HG02852 (cell line): ENCODE results near the gene TRMU.
"Not testable (repeated sequence)": the region's sequence is repeated elsewhere in the genome, so short reads cannot be mapped to it uniquely, and the experiment has no call there.

Experiments used
- ATAC-seq: cut with Tn5 transposase; IDR thresholded peaks from one replicate; pipeline ENCODE4 v1.9.1; 2021; ENCODE audit warnings: mild to moderate bottlenecking, moderate library complexity; ENCODE audit not compliant: unreplicated experiment

TRMU gene

DNA sequence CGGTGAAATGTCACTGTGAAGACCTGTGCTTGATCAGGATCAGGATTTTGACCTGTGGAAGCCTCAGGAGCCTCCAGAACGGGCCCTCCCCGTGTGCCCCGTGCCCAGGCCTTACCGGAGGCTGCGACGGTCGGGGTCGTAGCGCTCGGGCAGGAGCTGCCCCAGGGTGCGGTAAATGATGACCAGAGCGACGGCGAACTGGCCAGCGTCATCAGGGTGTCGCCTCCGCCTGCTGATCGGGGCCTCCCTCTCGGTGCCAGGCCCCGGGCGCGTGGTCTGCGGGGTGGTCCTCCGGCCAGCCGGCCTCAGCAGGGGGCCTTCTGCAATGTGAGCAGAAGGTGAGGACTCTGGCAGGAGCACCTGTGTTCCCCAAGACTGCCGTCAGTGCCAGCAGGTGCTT lies 46.2 kb downstream of the TRMU start:
- no peak for ATAC-seq

DNA sequence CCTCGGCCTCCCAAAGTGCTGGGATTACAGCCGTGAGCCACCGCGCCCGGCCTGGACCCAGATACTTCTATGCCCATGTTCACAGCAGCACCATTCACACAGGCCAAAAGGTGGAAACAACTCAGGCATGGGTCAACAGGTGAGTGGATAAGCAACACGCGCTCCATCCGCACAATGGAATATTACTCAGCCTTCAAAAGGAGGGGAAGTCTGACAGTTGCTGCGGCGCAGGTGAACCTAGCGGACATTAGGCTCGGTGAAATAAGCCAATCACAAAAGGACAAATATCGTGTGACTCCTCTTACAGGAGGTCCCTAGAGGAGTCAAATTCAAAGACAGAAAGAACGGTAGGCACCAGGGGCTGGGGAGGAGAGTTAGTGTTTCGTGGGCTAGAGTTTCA lies 47.0 kb downstream of the TRMU start:
- ATAC-seq, result no peak

DNA sequence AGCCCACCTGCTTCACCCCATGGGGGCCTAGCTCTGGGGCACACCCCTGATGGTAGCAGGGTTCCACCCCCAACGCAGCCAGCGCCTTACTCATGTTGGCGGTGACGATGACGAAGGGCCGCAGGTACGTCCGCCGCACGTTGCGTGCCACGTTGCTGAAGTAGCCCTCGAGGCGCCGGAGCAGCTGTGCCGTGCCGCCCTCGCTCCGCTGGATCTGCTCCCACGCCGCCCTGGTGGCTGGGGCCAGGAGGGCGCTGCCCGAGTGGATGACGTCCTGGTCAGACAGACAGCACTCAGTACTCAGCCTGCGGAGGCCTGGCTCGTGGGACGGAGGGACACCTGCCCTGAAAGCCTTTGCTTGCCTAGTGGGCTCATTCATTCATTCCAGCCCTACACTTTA lies 50.8 kb downstream of the TRMU start:
- ATAC-seq, result no peak

DNA sequence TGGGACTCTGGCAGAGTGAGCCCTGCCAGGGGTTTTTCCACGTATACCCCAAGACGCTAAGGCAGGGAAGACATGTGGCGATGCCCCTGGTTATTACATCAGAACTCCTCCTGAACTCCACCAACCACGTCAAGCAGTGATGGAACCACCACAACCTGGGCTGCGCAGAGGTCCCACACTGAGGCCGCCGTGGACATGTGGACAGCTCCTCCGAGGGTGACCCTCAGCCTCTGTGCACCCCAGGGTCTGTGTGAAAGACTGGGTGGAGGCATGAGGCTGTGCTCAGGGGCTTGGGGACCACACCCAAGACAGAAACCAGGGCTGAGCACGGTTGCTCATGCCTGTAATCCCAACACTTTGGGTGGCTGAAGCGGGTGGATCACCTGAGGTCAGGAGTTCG lies 52.2 kb downstream of the TRMU start:
- no peak for ATAC-seq

DNA sequence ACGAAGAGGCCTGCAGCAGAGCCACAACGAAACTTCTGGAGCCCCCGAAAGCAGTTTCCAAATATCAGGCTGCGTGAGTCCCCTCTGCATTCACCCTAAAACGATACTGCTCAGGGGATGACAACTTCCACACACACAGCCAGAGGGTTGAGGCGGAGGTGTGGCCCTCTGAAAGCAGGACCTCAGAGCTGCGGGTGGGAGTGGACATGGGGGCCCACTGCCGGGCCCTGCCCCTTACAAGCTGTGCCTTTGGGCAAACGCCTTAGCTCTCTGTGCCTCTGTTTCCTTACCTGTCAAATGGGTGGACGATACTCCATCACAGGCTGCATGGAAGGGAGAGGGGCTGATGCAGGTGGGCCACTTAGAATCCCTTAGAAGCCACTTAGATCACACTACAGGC lies 53.1 kb downstream of the TRMU start:
- ATAC-seq, result no peak

DNA sequence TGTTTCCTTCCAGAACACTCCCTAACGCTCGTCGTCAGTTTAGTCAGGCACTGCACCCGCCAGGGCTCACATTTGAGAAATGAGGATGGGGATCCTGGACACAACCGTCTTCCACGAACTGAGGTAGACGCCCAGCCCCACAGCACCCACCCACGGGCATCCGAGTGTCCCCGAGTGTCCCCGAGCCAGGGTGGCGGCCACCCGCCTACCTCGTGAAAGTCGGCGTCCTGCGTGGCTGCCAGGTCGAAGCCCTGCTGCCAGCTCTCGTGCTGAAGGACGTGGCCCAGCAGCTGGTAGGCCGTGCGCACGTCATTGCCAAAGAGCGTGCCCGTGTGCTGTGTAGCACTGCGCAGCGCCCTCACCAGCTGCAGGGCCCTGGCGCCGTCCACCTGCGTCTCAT lies 53.6 kb downstream of the TRMU start:
- no peak for ATAC-seq

DNA sequence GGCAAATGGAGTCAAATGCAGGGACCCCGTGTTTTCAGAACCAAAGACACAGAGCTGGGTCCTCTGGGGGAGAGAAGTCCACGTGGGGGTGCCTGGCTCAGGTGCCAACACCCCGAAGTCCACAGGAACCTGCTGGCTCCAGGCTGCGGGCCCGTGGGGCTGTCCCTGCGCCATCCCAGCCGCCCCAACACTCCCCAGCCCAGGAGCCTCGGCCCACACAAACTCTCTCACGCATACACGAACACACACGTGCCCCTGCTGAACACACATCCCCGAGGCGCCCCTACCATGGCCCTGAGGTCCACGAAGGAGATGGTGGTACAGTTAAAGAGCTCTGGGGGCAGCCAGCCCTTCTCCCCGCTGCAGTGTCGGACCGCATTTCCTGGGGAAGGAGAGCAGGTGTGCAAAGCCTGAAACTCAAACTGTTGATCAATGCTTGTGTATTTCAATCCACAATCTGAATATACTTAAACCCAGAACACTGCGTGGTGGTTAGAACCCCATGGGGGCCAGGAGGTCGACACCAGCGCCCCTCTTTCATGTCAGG lies 54.7 kb downstream of the TRMU start:
- no peak for ATAC-seq

DNA sequence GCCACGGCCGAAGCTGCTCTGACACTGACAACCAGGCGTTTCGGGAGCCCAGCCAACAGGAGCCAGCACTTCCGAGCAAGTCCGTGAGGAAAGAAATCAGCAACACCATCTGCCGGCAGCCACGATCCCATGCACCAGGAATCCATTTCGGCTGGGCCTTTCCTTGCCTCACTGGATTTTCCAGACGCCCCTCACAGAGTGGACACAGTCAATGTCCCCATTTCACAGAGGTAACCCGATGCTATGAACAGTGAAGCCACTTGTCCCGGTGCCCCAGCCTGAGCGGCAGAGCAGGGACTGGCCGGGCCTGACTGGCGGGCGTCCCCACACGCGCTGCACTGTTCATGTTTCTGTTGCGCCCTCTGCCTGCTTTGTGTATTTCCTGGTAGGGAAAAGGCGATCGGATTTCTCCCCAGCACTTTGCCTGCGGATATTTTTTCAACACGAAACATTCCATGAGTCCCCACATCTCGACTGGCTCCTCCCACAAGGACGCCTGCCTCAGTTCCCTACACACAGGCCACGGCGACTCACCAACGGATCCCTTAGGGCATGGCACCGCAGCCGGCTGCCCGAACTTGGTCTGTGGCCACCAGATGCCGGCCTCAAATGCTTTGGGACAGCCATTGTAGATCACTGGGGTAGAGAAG lies 55.3 kb downstream of the TRMU start:
- no peak for ATAC-seq

DNA sequence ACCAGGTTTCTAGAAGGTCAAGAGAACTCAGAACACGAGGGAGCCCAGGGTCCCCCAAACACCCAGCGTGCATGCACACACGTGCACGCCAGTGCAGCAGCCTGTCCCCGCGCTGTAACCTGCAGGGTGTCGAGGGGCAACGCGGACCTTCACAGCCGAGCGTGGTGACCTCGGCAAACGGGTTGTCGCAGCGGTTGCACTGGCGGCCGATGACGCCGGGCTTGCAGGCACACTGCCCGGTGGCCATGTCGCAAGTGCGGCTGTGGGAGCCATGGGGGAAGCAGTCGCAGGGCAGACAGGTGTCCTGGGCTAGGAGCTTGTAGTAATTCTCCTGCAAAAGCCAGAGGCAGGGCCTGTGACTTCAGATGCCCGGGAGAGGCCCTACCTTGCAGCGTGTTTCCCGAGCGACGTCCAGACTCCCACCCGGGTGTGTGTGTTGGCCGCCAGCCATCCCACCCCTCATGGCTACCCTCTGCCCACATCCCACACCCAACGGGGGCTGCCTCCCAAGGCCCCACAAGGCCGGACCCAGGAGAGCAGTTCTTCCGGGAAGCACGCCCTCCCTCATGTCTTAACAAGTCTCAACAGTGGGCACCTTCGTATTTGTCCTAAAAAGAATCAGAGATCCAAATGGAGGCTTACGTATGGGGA lies 56.1 kb downstream of the TRMU start:
- no peak for ATAC-seq

DNA sequence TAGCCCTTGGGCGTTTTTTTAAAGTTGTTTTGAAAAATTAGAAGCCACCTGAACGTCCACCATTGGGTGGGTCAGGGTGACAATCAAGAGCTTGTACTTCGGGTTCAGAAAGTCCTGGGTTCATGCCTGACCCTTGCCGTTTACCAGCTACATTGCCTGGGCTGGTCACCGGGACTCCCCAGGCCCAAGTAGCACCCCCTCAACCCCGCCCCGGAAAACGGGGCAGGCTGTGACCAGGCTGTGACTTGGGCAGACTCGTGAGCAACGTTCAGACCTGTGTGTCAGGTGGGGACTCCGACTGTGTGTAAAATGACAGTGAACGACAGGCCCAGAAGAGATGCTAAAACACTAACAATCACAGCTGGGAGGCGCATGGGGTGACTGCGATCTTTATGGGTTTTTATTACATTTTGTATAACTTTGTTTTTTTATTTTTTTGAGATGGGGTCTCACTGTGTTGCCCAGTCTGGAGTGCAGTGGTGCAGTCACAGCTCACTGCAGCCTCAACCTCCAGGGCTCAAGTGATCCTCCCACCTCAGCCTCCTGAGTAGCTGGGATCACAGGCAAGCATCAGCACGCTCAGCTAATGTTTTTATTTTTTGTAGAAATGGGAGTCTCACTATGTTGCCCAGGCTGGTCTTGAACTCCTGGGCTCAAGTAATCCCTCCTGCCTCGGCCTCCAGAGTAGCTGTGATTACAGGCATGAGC lies 56.8 kb downstream of the TRMU start:
- ATAC-seq, result no peak

DNA sequence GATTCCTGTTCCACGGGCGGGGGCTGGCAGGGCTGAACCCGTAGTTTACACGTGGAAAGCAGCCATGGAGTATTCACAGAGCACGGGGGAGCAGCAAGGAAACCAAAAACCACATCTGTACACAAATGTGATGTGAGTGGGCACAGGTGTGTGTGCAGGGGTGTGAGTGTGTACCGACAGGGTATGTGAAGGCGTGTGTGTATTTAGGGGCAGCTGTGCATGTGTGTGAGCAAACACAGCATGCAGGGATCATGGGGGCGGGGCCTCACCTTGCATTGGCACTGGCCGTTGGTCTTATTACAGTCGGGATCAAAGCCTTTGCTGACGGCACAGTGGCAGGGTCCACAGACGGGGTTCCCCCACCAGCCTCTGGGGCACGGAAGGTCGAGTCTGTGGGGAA lies 58.4 kb downstream of the TRMU start:
- ATAC-seq, result no peak

DNA sequence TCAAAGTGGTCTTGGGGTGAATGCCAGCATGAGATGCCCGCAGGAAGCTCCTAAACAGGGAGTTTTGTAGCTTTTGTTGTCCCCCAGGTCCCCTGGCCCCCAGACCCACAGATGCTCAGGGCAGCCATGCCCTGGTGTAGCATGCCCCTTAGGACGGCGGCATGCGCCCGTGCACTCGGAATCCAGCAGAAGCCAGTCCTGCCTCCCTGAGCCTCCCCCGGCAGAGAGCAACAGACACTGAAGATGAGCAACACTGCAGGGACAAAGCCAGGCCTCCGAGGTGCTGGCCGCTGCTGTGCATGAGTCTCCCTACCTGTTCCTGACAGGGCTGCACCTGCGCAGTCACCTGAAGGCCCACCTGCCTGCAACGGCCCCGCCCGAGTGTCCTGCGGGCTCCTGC lies 59.1 kb downstream of the TRMU start:
- no peak for ATAC-seq

DNA sequence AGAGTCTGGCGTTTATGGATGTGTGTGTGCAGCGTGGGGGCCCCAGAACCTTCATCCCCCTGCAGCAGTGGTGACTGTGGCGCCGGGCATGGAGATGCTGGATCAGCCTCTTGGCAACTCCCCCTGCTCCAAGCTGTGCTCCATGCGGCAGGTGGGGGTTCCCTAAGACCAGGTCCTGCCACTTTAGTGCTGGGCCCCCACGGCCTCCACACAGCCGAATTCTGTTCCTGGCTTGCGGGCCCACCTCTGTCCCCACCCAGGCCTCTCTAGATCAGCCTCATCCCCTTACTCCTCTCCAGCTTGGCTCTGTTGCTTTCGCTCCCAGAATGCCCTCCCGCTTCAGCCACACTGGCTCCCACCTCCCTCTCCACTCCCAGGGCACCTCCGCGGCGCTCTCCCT lies 59.6 kb downstream of the TRMU start:
- ATAC-seq, result no peak

DNA sequence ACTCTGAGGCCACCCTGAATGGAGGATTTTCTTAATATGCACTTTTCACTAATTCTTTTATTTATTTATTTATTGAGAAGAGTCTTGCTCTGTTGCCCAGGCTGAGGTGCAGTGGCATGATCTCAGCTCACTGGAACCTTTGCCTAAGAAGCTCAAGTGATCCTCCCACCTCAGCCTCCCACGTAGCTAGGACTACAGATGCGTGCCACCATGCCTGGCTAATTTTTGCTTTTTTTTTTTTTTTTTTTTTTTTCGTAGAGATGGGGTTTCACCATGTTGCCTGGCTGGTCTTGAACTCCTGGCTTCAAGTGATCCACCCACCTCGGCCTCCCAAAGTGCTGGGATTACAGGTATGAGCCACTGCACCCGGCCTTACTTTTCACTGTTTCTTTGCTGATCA lies 61.5 kb downstream of the TRMU start:
- not testable (repeated sequence) for ATAC-seq

DNA sequence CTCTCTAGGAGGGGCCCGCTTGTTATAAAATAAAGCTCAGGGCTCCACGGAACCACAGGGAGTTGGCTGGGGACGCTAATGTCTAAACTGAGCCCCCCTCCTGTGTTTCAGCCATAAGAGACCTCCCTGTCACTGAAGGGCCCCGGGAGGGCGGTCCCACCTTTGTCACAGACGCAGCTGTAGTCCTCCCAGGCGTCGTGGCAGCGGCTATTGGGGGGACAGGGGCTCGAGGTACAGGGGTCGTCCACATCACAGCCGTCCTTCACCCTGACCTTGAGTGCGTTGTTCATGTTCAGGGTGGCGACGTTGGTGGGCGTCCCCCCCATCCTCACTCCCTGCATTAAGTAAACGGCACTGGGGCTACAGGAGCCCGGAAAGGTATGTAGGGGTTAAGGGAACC lies 62.0 kb downstream of the TRMU start:
- no peak for ATAC-seq

DNA sequence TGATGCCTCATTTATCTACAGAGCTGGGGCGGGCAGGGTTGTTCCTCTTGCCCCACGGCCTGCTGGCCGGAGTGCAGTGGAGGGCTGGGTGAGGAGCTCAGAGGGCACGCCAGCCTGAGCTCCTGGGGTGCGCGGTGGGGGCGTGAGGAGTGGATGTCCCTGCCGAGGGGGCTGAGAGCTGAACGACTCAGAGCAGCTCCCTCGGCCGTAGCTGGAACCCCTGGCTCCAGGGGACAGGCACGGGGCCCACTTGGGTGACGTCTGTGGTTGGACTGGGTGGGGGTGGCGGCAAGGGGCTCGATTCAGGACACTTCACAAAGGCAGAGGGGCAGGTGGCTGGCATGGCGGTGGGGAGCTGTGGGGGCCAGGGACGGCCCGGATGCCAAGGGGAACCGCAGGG lies 62.4 kb downstream of the TRMU start:
- no peak for ATAC-seq

DNA sequence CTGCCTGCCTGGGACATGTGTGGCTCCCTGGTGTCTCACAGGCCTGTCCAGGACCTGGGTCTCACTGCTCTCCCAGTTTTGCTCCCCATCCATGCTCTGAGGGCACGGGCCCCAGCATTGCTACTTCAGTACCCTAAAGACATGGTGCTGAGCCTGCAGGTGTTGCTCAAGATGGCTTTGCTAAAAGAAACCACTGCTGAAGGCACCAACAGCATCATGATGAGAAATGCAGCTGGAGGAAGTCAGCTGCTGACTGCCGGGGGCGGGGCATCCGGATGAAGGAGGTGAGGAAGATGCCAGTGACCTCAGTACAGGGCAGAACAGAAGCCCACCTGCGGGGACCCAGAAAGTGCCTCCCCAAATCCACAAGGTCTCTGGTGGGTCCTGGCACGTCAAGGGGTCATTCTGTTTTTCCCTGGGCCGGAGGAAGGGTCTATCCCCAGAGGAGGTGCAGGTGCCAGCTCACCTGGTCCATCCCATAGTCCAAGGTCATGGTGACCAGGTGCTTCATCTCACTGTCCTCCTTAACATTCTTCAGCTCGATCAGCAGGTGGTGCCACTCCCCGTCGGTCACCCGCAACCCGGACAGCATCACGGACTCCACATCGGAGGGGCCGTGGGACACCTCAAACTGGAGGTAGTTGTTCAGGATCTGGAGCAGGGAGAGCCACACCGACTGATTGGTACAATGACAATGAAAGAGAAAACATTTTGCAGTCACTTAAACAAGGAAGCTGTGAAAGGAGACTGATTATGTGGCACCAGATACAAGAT lies 63.9 kb downstream of the TRMU start:
- no peak for ATAC-seq

DNA sequence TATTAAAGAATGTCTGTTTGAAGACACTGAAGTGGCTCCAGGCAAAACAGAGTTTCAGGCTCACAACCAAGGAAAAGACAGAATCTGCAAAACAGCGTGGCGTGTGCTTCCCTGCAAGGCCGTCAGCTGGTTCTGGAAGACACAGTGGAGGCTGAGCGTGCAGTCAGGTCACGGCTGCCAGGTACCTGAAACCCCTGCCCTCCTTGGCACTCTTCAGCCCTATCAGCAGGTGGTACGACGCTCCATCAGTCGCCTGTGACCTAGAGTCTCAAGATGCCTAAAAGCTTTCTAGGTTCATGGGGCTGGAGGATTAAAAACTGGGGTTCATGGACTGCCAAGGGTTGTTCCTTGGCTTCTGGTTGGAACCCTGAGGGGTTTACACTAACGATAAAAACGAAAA lies 65.9 kb downstream of the TRMU start:
- ATAC-seq, result no peak

DNA sequence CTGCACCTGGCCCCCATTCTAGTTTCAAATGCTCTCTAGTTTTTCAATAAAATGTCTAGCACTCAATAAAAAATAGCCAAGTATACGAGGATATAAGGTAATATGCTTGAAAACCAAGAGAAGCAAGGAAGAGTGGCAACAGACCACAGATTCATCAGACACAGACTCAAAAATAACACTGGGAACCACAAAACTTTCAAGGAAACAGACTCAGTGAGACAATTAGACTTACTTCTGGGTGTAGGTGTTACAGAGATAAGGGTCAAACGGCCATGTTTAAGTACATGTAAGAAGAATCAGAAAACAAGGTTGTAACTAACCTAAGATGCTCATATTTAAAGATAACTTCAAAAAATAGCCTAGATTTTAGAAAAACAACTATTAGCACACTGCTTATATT lies 67.0 kb downstream of the TRMU start:
- ATAC-seq, result no peak

DNA sequence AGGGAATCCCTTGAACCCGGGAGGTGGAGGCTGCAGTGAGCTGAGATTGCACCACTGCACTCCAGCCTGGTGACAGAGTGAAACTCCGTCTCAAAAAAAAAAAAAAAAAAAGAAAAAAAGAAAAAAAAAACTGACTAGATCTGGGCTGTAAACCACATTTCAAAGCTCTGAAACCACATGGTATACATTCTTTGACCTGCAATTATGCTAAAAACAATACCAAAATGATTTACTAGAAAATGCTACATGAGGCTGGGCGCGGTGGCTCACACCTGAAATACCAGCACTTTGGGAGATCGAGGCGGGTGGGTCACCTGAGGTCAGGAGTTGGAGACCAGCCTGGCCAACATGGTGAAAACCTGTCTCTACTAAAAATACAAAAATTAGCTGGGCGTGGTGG lies 68.4 kb downstream of the TRMU start:
- ATAC-seq, result not testable (repeated sequence)

DNA sequence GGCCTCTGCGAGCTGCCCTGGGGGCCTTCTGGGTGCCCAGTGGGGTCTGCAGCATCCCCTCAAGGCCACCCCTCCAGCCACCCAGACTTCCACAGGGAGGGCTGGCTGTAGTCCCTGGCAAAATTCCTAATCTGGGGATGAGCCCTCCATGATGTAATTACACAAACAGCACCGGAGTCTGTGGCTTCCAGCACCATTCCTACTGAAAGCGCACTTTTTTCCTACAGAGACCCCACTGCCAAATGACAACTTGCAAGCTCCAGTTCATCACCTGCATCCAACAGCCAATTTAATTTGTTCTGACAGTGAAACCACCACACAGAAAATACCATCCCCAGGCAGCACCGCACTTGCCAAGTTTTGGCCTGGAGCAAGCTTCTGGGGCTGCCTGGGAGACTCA lies 70.4 kb downstream of the TRMU start:
- ATAC-seq, result no peak
